A673 (cell line): ENCODE data around the gene SUPT4H1.

ENCODE experiments used
- EZH2 ChIP-seq: fragments of 200-600 bp; sonication (generic); IDR thresholded peaks from 2 replicates; pipeline ENCODE4 v1.6.1; 2017; ENCODE audit warnings: borderline replicate concordance, low read depth, mild to moderate bottlenecking, mixed read lengths, antibody characterized with exemption, low read length; ENCODE audit not compliant: poor library complexity, severe bottlenecking
- TF ChIP-seq, protein P1 (sequence below): fragments of 300-800, 200-600 bp; sonication (generic); conservative IDR thresholded peaks from 2 replicates; pipeline ENCODE4 v1.5.1; 2017; ENCODE audit warnings: low read depth, mild to moderate bottlenecking, antibody characterized with exemption, low read length, moderate library complexity, mixed read lengths

DNA sequence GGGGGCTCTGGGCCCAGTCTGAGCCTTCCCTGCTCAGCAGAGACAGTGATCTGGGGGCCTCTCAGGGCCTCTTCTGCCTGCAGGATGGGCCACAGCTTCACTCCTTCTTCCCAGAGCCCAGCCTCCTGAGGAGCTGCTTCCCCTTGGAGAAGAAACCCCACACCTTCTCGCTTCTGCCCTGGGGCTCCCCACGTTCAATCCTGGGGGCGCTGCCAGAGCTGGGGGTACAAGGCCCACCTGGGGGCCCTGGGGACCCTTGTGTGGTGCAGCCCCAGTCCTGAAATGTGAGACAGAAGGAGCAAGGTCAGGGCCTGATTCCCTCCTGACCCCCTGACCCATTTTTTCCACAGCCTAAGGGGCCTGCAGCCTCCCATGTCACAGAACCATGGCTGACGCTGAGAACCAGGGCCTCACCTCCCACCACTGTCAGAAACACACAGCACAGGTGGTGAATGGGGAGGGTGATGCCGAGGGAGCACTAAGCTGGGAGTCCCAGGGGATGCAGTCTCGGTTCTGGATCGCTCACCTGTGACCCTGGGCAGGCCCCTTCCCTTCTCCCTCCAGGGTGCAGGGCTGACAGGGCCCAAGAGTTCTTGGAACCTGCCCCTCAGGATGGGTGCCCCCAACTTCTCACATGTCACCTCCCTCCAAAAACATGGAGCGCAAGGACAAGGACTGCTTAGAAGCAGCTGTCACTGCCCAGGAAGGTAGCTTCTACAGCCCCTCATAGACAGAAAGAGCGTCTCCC, 49.7 kb downstream of the SUPT4H1 start:
- TF ChIP-seq, protein P1, sequence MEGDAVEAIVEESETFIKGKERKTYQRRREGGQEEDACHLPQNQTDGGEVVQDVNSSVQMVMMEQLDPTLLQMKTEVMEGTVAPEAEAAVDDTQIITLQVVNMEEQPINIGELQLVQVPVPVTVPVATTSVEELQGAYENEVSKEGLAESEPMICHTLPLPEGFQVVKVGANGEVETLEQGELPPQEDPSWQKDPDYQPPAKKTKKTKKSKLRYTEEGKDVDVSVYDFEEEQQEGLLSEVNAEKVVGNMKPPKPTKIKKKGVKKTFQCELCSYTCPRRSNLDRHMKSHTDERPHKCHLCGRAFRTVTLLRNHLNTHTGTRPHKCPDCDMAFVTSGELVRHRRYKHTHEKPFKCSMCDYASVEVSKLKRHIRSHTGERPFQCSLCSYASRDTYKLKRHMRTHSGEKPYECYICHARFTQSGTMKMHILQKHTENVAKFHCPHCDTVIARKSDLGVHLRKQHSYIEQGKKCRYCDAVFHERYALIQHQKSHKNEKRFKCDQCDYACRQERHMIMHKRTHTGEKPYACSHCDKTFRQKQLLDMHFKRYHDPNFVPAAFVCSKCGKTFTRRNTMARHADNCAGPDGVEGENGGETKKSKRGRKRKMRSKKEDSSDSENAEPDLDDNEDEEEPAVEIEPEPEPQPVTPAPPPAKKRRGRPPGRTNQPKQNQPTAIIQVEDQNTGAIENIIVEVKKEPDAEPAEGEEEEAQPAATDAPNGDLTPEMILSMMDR, result no peak
- TF ChIP-seq EZH2, result no peak
